KMS-11 (cell line): ENCODE results near the gene PALMD.

Source experiments
- H2AFZ ChIP-seq: fragments of 200-600 bp; sonication (generic); 2 replicates; pipeline ENCODE4 v1.6.1; 2016; ENCODE audit warnings: antibody characterized with exemption, mixed run types, low read depth
- H3K27ac ChIP-seq: fragments of 200-600 bp; sonication (generic); 2 replicates; pipeline ENCODE4 v1.6.1; 2016; ENCODE audit warnings: mild to moderate bottlenecking, mixed run types
- H3K27me3 ChIP-seq: fragments of 200-600 bp; sonication (generic); 2 replicates; pipeline ENCODE4 v1.6.1; 2017; ENCODE audit warnings: mild to moderate bottlenecking, low read depth, mixed run types, moderate library complexity; ENCODE audit not compliant: insufficient read depth
- H3K36me3 ChIP-seq: fragments of 200-600 bp; sonication (generic); 2 replicates; pipeline ENCODE4 v1.6.1; 2017; ENCODE audit warnings: mild to moderate bottlenecking, mixed run types; ENCODE audit not compliant: insufficient read depth
- H3K4me1 ChIP-seq: fragments of 200-600 bp; sonication (generic); 2 replicates; pipeline ENCODE4 v1.6.1; 2016; ENCODE audit warnings: mild to moderate bottlenecking, low read depth, mixed run types; ENCODE audit not compliant: poor library complexity, severe bottlenecking
- H3K4me2 ChIP-seq: fragments of 200-600 bp; sonication (generic); 2 replicates; pipeline ENCODE4 v1.7.0; 2016; ENCODE audit warnings: mild to moderate bottlenecking, mixed run types
- H3K4me3 ChIP-seq: fragments of 200-600 bp; sonication (generic); IDR thresholded peaks from 2 replicates; pipeline ENCODE4 v1.6.1; 2017; ENCODE audit warnings: low read depth, low read length, mixed read lengths; ENCODE audit not compliant: insufficient read depth
- H3K79me2 ChIP-seq: fragments of 200-600 bp; sonication (generic); 2 replicates; pipeline ENCODE4 v1.6.1; 2016; ENCODE audit warnings: low read depth, mixed run types; ENCODE audit not compliant: insufficient read depth
- H3K9ac ChIP-seq: fragments of 200-600 bp; sonication (generic); 2 replicates; pipeline ENCODE4 v1.6.1; 2016; ENCODE audit warnings: mild to moderate bottlenecking, mixed run types
- H4K20me1 ChIP-seq: fragments of 200-600 bp; sonication (generic); 2 replicates; pipeline ENCODE4 v1.6.1; 2016; ENCODE audit warnings: mild to moderate bottlenecking, mixed run types; ENCODE audit not compliant: insufficient read depth
- TF ChIP-seq, protein P1 (sequence below): fragments of 200-600 bp; sonication (generic); conservative IDR thresholded peaks from 2 replicates; pipeline ENCODE4 v1.6.1; 2017; ENCODE audit warnings: low read depth, mild to moderate bottlenecking, antibody characterized with exemption, low read length, moderate library complexity, mixed read lengths

Gene PALMD

DNA sequence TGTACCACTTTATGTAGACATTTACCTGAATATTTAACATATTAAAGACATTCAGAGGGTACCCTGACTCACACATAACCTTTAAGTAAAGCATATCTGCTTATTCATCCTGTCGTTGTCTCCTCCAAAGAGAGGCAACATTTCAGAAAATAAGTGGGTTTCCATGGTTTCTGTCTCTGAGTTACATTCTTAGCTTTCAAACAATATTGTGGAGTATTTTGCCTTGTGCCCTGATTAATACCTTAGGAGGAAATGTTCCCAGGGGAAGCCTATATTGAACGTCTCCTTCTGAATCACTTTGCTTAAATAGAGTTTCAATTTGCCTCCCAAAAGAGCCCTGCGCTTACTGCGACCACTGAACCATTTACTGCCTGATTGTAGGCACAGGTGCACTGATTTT, 26.1 kb downstream of the PALMD start:
- H3K9ac ChIP-seq, result no peak overlapping the region
- no peaks in the 10 kb centered on the region for H3K4me1 ChIP-seq
- TF ChIP-seq, protein P1, sequence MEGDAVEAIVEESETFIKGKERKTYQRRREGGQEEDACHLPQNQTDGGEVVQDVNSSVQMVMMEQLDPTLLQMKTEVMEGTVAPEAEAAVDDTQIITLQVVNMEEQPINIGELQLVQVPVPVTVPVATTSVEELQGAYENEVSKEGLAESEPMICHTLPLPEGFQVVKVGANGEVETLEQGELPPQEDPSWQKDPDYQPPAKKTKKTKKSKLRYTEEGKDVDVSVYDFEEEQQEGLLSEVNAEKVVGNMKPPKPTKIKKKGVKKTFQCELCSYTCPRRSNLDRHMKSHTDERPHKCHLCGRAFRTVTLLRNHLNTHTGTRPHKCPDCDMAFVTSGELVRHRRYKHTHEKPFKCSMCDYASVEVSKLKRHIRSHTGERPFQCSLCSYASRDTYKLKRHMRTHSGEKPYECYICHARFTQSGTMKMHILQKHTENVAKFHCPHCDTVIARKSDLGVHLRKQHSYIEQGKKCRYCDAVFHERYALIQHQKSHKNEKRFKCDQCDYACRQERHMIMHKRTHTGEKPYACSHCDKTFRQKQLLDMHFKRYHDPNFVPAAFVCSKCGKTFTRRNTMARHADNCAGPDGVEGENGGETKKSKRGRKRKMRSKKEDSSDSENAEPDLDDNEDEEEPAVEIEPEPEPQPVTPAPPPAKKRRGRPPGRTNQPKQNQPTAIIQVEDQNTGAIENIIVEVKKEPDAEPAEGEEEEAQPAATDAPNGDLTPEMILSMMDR, result no peak
- H3K79me2 ChIP-seq, result no peaks in the 10 kb centered on the region
- no peak overlapping the region for H2AFZ ChIP-seq
- no peaks in the 10 kb centered on the region for H3K27me3 ChIP-seq
- H4K20me1 ChIP-seq, result no peaks in the 10 kb centered on the region
- H3K36me3 ChIP-seq, result no peaks in the 10 kb centered on the region
- no peak overlapping the region for H3K4me2 ChIP-seq
- H3K27ac ChIP-seq, result no peak overlapping the region
- no peak overlapping the region for H3K4me3 ChIP-seq

DNA sequence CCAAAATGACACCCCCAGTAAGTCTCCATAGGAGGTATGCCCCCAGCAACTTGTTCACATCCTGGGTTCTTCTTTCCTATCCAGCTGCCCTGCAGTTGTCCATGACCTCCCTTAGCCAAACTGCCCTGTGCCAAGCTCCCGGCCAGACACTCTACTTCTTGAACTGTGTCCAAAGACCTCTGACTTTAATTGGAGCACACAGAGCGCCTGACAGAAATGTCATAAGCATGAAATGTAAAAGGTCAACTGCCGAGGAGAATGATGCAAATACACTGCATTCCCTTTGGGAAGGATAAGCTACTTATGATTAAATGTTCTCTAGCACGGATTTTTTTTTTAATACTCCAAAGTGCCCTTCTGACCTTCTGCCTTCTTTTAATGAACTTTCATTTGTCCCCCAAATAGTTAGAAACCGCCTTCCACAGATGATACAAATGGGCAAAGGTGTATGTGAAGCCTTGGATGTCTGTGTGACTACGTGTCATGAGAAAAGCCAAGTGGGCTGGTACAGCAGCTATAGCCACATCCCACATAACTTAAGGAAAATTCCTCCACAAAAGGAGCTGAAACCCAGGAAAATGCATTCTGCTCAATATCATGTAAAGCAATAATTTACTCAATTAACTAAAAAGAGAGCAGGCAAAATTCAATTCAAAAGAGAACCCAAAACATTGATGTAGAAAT, 26.8 kb downstream of the PALMD start:
- Histone ChIP-seq H3K9ac (no peak overlapping the region), H3K27ac (no peak overlapping the region), H3K4me2 (no peak overlapping the region), H3K79me2 (no peaks in the 10 kb centered on the region), H4K20me1 (no peaks in the 10 kb centered on the region), H3K36me3 (no peaks in the 10 kb centered on the region), H3K4me1 (no peaks in the 10 kb centered on the region), H3K27me3 (no peaks in the 10 kb centered on the region), H3K4me3 (no peak overlapping the region), H2AFZ (no peak overlapping the region)
- TF ChIP-seq, protein P1, result no peak

DNA sequence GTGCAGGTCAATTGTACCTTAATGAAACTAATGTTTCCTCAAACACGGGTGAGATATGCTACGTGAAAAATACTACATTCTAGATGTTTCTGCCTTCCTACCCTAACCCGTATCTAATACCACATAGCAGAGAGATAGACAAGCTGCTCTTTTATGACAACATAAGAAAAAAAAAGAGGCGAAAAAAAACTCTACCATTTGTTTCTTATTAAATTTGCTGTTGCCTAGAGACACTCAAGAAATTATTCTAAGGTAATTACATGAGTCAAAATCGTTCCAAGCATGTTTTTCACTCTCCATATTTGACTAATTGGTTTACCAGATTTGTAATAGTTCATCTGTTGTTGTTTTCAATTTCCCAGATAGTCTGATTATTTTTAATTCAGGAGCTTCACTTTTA, 27.4 kb downstream of the PALMD start:
- no peak overlapping the region for H2AFZ ChIP-seq
- no peak overlapping the region for H3K4me2 ChIP-seq
- TF ChIP-seq, protein P1, result no peak
- no peak overlapping the region for H3K27ac ChIP-seq
- no peak overlapping the region for H3K9ac ChIP-seq
- no peaks in the 10 kb centered on the region for H3K4me1 ChIP-seq
- no peak overlapping the region for H3K4me3 ChIP-seq
- no peaks in the 10 kb centered on the region for H3K27me3 ChIP-seq
- no peaks in the 10 kb centered on the region for H3K36me3 ChIP-seq
- H3K79me2 ChIP-seq, result no peaks in the 10 kb centered on the region
- H4K20me1 ChIP-seq, result no peaks in the 10 kb centered on the region

DNA sequence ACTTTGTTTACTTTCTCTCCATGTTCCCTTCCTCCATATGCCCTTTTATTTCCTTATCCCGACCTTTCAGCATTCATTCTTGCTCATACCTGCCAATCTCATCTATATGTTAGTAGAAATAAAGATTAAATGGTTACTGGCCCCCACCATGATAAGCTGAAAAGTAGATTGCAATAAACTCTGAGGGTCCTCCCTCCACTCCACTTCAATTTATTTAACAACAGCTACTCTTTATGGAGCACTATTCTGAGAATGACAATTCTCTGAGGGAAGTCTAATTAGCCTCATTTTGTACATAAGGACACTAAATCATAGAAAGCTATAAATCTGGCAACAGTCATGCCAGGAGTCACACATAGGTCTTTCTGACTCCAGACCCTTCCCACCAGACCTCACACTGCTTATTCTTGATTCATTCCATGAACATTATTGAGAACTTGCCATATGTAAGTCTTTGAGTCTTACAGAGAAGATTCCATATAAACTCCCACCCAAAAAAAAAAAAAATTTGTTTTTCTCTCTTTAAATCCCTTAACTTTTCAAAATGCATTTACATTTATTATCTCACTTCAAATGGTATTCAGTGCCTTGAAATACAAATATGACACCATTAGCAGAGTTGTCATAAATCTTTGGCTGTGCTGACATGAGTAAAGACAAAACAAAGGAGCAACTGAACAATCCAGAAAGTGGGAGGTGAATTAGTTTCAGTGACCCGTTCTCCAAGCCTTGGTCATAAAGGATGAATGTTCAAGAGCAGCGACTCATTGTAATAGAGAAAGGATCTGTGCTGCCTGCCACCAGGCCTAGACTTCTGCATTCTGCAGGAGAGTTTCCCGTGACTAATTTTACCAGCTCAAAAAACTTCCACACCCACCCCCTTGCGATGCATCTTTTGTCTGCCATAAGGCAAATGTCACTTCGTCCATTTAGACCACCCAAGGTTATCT, 28.5 kb downstream of the PALMD start:
- Histone ChIP-seq H2AFZ (no peak overlapping the region), H3K27ac (no peak overlapping the region)

More for the DNA sequence above, 28.5 kb downstream of the PALMD start:
- H3K36me3 ChIP-seq, result no peaks in the 10 kb centered on the region
- H3K4me1 ChIP-seq, result no peaks in the 10 kb centered on the region
- TF ChIP-seq, protein P1, result no peak
- H3K4me2 ChIP-seq, result no peak overlapping the region
- H3K4me3 ChIP-seq, result no peak overlapping the region
- no peaks in the 10 kb centered on the region for H3K27me3 ChIP-seq
- no peaks in the 10 kb centered on the region for H3K79me2 ChIP-seq
- H3K9ac ChIP-seq, result no peak overlapping the region
- H4K20me1 ChIP-seq, result no peaks in the 10 kb centered on the region
